ENCODE measurements around the gene KANK4. TPM values are rescaled to one million over a fixed set of nuclear protein-coding genes. Genes with fewer than 3 reads are reported as not detected.
"Not testable (repeated sequence)": the region's sequence is repeated elsewhere in the genome, so short reads cannot be mapped to it uniquely, and the experiment has no call there.

Gene KANK4
- total RNA-seq, 2 donors from 2014 or later, result 0.46 to 0.70 TPM

- Histone ChIP-seq H3K4me3 (ENCODE audit: low read length) (no peak overlapping the region), H3K9me3 (ENCODE audit: control insufficient read depth, low read length) (peaks cover 15% of the 10 kb centered on the region), H3K27me3 (ENCODE audit: control insufficient read depth, insufficient read depth, low read length, poor library complexity, severe bottlenecking) (no peaks in the 10 kb centered on the region), H3K9ac (ENCODE audit: extremely low read depth, low read length, poor library complexity, severe bottlenecking) (no peak overlapping the region), H3K4me1 (ENCODE audit: control insufficient read depth, insufficient read depth, low read length) (peaks cover 5% of the 10 kb centered on the region), H3K27ac (ENCODE audit: low read depth, low read length) (no peak overlapping the region), H3K36me3 (ENCODE audit: control insufficient read depth, insufficient read depth, low read length) (no peaks in the 10 kb centered on the region)
- H3K9me3 Mint-ChIP-seq, result peaks cover 16% of the 10 kb centered on the region
- no peaks in the 10 kb centered on the region for H3K36me3 Mint-ChIP-seq (ENCODE audit: low read depth)
- H3K27ac Mint-ChIP-seq, result no peak overlapping the region
- no peaks in the 10 kb centered on the region for H3K27me3 Mint-ChIP-seq (ENCODE audit: insufficient read depth)
- DNase-seq, result no peak
- H3K4me3 Mint-ChIP-seq, result no peak overlapping the region
- no peak for TF ChIP-seq CTCF (conservative IDR thresholded peaks at IDR 0.05)
- peaks cover 29% of the 10 kb centered on the region for H3K4me1 Mint-ChIP-seq
Observed at GRCh38 chr1:62245201-62245600, 74.0 kb downstream of the KANK4 start.

GRCh38 chr1:62244380-62244779 lies 74.9 kb downstream of the KANK4 start:
- H3K4me3 Mint-ChIP-seq; H3K36me3 ChIP-seq (ENCODE audit: control insufficient read depth, insufficient read depth, low read length); H3K9ac ChIP-seq (ENCODE audit: extremely low read depth, low read length, poor library complexity, severe bottlenecking); H3K36me3 Mint-ChIP-seq (ENCODE audit: low read depth); H3K27me3 Mint-ChIP-seq (ENCODE audit: insufficient read depth); H3K27ac Mint-ChIP-seq; H3K4me1 ChIP-seq (ENCODE audit: control insufficient read depth, insufficient read depth, low read length); H3K27ac ChIP-seq (ENCODE audit: low read depth, low read length); H3K27me3 ChIP-seq (ENCODE audit: control insufficient read depth, insufficient read depth, low read length, poor library complexity, severe bottlenecking); DNase-seq; H3K4me3 ChIP-seq (ENCODE audit: low read length): not testable (repeated sequence)
- H3K9me3 ChIP-seq (ENCODE audit: control insufficient read depth, low read length), result peaks cover 15% of the 10 kb centered on the region
- Mint-ChIP-seq H3K4me1 (peaks cover 28% of the 10 kb centered on the region), H3K9me3 (peaks cover 16% of the 10 kb centered on the region)
- WGBS, 2 experiments (ENCODE audit: insufficient coverage in 1 of 2, insufficient read length in 1 of 2), result 92% methylated on average over 3 of the region's 3 CpGs; no CpG with 5 or more reads in 1 of the 2 experiments

- peaks cover 21% of the 10 kb centered on the region for H3K4me1 Mint-ChIP-seq
- peaks cover 5% of the 10 kb centered on the region for H3K4me1 ChIP-seq (ENCODE audit: control insufficient read depth, insufficient read depth, low read length)
- no peak overlapping the region for H3K4me3 Mint-ChIP-seq
- H3K9me3 Mint-ChIP-seq, result peaks cover 16% of the 10 kb centered on the region
- H3K27me3 Mint-ChIP-seq (ENCODE audit: insufficient read depth), result no peaks in the 10 kb centered on the region
- no peak overlapping the region for H3K9ac ChIP-seq (ENCODE audit: extremely low read depth, low read length, poor library complexity, severe bottlenecking)
- no peaks in the 10 kb centered on the region for H3K36me3 ChIP-seq (ENCODE audit: control insufficient read depth, insufficient read depth, low read length)
- H3K9me3 ChIP-seq (ENCODE audit: control insufficient read depth, low read length), result peaks cover 15% of the 10 kb centered on the region
- H3K36me3 Mint-ChIP-seq (ENCODE audit: low read depth), result no peaks in the 10 kb centered on the region
- H3K27ac ChIP-seq (ENCODE audit: low read depth, low read length), result no peak overlapping the region
- DNase-seq, result no peak
- H3K4me3 ChIP-seq (ENCODE audit: low read length), result no peak overlapping the region
- TF ChIP-seq CTCF (conservative IDR thresholded peaks at IDR 0.05), result no peak
- no peak overlapping the region for H3K27ac Mint-ChIP-seq
- no peaks in the 10 kb centered on the region for H3K27me3 ChIP-seq (ENCODE audit: control insufficient read depth, insufficient read depth, low read length, poor library complexity, severe bottlenecking)
- 80 to 81% methylated on average over 12 of the region's 12 CpGs for WGBS, 2 experiments (ENCODE audit: insufficient coverage in 1 of 2, insufficient read length in 1 of 2)
Observed at GRCh38 chr1:62241371-62242131, 77.7 kb downstream of the KANK4 start.

Data from endodermal cell (in vitro differentiated cells).